GM19452 (cell line): Measurements from ENCODE around the gene TAOK1.
A peak's percentile ranks its signal among the peaks of the same experiment; 100 is the strongest.

Experiments
- ATAC-seq: cut with Tn5 transposase; IDR thresholded peaks from one replicate; pipeline ENCODE4 v1.9.1; 2021; ENCODE audit not compliant: unreplicated experiment

TAOK1 gene

DNA sequence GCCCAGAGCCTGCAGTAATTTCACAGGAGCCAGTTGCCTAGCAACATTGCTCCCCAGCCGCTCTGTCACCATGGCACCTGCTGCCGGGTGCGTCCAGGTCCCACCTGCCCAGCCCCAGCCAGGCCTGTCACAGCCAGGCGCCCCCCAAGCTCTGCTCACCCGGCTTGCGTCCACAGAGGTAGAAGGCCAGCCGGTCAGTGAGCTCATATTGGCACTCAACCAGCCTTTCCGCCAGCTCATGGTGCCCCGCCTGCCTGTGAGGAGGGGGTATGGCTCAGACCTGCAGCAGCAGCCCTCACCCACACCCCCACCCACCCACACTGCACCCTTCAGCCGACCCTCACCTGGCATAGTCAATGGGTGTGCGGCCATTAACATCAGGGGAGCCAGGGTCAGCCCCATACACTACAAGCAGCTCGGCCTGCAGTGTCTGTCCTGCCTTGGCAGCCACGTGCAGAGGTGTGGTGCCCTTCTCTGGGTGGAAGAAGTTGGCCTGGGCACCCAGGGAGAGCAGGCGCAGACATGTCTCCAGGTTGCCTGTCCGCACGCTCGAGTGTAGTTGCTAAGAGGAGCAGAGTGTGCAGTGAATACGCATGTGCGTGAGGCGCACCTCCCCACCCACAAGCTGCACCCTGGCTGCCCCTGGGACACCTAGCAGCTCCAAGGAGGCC is 191.6 kb downstream of the TAOK1 start:
- no peak for ATAC-seq

DNA sequence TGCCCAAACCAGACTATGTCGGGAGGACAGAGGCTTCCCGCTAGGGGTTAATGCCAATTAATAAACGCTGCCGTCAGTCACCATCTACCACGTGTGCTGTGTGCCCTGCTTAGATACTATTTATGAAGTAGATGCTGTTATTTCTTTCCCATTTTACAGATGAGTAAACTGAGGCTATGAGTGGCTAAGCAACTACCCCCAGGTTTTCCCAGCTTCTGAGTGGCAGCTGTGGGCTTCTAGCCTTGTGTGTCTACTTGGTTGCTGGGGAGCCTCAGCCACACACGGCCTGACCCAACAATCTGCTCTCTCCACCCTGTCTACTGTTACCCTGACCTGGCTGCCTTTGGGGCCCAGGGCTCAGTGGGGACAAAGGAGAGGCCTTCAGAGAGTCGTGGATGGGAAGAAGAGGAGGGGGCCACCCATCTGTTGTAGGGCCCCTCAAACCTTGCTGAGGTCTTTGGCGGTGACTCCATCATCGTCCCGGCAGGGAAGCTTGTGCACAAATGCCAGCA is 192.1 kb downstream of the TAOK1 start:
- ATAC-seq, result no peak

DNA sequence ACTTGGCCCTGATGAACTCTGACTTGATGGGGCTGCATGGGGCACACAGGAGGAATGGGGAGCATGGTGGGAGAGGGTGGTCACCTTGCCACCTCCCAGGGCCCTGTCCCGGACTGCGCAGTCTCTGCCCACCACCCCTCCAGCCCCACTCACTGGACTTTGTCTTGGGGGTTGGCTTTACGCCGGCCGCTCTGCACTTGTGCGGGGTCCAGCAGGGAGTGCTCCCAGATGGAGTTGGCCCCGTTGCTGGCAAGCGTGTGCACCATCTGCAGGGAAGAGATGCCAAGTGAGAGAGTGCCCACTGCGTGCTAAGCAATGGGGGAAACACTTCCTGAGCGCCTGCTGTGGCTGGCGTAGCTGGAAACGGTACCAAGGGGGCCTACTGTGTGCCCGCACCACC is 192.6 kb downstream of the TAOK1 start:
- no peak for ATAC-seq

DNA sequence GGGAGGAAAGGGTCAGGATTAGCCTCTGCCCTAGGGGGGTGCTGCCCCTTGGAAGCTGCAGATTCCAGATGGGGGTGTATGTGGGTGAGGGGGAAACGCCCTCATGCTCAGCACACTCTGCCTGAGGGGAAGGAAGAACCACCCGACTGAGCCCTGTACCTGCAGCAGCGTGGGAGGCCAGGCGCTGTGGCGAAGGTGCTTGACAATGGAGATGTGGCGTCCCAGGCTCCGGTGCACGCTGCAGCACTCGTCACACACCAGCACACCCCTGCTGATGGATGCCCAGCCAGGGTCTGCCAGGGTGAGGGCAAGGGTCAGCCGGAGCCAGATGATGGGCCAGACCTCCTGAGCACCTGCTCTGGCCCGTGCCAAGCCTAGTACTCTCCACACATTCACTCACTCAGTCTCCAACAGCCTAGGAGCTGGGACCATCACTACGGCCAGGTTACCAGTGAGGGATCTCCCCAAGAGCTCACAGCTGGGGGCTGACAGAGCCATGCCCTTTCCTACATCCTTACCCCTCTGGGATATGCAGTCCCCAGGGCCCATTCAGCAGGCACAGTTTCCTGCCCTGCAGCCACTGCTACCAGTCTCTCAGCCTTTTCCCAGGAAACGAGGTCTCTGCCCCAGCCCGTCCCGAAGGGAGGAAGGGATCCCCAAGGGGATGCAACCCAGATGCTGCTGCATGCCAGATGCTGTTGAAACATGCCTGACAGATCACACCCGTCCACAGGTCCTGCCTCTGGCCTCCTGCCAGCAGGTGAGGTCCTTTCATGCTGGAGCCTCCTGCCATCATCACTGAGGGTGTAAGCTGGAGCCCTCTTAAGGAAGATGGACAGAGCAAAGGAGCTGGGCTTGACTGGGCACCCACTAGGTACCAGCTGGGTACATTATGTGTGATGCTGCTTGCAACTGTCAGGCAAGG is 193.4 kb downstream of the TAOK1 start:
- no peak for ATAC-seq

DNA sequence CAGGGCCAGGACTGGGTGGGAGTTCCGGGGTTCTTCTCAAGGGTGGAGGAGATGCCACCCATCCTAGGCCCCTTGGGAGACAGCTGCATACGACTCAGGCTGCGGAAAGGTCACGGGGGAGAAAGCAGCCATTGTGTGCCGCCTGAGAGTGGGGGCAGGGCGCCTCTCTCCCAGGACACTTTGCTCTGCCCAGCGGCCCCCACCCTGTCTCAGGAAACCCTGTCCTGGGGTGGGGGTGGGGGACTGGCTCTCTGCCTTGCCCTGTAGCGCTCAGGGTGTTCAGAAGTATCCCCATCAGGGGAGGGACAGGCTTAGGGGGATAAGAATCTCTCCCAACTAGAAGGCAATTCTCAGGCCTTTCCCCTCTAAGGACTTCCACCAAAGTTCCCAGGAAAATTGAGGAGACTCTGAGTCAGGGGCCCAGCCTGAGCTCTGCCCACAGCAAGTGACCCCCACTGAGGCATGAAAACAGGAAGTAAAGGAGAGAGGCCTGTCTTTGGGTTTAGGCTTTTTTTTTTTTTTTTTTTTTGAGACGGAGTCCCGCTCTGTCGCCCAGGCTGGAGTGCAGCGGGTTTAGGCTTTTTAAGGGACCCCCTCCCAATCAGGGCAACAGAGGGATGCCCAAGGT is 194.4 kb downstream of the TAOK1 start:
- no peak for ATAC-seq

DNA sequence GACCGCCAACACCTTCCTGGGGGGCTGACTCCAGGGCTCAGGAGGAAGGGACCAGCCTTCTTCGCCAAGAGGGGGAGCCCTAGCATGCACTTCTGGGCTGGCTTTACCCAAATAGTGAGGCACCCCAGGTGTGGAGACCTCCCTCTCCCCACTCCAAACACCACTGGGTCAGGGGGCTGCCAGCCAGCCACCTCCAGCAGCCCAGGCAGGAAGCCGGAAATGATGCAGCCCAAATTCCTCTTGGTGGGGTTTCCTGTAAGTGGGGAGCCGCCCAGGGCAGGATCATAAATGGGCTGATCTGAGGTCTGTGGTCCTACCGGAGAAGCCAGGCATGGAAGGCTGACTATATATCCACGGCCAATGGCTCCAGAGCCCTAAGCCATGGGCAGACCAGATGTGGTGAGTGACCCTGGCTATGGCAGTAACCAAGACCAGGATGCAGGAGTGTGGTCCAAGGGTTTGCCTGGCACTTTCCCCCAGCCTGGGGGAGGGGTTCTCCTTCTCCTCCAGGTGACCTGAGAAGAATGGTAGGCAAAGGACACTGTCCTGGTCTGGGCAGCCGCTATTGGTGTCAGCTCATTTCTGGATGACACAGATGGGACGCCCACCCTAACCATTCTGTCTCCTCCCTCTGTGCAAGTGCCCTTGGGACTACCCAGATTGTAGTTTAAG is 195.1 kb downstream of the TAOK1 start:
- ATAC-seq, result no peak

DNA sequence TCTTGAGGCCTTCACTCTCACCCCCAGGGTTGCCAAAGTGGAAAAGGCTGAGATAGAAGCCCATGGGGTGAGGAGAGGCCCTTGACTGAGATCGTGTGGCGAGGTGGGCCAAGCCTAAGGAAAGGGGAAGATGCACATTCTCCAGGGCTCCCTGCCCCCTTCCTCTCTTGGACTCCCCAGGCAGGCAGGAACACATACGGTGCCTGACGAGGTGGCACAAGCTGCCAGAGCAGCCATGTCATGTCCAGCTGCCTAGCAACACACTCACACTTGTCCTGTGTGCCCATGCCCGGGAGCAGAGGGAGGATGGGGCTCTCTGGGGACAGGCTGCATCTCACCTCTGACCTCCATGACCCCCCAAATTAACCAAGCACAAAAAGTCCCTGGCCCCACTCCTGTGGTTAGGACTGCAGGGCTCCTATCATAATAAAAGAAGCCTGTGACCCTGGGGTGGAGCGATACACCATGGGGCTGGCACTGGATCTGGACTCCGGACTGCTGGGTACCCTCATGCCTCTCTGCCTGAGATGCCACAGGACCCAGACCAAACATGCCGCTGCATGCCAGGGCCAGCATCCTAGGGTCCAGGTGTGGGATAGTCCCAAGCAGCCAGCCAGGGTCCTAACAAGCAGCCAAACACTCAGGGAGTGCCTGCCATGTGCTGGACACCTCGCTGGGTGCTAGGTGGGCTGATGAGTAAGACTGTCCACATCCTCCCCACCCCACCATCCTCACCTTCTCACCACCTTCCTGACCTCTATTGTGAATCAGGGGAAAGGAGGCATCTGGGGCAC is 196.7 kb downstream of the TAOK1 start:
- ATAC-seq, result no peak

DNA sequence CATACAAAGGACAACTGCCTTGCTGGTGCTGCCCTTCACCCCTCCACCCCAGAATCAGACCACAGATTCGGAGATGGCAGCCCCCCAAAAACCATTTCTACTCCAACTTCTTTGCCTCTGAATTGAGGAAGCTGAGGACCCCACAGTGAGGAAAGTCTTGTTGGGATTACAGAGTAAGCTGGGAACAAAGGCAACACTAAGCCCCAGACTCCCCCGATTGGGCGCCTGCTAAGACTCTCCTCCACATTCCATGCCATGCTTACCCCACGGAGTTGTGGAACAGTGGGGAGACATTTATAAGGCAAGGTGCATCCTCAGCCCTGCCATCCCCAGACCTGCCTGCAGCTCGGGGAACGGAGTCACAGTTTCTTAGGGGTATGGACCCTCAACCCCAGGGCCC is 197.4 kb downstream of the TAOK1 start:
- ATAC-seq, result no peak

DNA sequence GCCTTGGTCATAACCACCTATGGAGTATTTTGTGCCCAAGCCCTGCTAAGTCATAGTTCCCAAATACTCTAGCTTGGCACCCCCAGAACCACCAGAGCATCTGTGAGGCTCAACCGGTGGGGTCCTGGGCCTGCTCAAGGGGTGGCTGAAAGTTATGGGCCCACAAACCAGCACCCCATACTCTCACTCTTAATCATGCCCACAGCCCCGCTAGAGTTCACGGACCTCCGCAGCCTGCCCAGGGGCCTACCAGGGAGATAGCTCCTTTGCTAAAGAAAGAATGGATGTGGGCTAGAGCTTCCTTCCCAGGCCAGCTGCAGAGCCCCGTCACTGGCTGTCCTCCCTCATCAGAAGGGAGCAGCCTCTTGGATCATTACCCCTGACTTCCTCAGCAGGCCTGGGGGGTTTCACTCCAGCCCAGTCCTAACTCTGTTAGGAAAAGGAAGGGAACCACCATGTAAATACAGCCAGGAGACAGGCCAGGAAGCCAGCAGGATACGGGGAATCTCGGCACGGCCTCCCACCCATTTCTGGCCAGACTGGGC is 197.9 kb downstream of the TAOK1 start:
- no peak for ATAC-seq

DNA sequence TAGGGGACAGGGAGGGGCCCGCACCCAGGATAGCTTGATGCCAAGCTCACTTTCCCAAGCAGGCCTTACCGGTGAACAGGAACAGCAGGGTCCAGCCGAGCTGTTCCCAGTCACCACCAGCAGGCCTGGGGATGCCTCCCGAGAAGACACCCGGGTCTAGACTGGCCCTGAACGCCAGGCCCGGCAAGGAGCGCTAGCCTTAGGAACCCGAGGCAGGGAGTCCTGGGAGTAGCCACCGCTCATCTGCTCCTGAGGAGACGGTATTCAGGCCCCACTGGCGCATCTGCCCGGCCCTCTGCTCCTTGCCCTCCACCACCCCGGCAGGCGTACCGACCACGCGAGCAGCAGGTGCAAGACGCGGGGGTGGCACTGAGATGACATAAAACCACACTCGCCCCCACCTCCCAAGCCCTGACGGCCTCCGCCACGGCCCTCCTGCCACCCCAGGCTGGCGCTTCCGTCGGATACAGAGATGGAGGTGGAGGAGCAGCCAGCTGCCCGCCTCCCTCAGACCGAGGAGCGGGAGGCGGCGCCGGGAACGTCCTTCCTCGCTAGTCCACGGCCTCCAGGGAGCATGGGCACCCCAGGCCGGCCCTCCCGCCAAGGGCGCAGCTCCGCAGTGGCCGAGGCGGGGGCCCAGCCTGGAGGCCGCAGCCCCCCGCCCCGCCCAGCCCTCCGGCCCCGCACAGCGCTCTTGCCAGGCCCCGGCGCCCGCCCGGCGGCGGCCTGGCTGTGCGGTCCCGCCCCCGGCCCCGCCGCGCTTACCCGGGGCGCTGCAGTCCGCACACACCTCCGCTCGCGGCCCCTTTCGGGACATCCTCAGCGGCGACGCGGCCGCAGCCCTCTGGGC is 198.6 kb downstream of the TAOK1 start:
- peak; percentile 12 for ATAC-seq

DNA sequence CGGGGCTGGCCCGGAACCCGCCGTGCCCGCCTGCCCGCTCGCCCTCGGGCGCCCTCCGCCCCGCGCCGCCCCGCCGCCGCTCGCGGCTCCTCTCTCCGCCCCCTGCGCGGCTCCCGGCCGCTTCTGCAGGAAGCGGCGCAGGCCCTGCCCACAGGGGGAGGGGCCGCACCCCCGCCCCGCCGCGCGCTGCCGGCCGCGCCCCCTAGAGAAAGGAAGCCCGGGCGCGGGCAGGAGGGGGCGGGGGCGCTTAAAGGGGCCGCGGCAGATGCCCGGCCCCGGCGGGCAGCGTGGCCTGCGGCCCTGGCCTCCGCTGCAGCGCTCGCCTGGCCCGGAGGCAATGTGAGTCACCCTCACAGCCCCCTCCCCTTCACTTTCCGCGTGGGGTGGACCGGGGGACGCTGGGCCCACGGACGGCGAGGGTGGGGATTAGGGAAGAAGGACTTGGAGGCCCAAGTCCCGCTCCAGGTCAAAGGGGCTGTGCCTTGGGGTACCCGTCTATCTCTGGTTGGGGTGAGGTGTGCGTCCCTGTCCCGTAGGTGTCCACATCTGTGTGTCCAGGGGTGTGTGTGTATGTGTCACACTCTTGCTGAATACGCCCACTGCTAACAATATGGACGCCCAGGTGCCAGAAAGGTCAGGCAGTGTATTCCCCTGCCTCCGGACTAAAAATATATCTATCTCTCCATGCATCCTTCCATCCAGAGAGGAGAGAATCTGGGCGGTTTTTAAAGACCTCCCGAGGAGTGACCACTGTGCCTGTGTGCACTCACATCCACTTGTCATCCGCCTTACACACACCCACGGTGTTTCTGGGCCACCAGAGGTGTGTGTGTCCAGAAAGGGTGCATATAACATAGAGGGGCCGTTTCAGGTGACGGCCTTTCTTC is 199.6 kb downstream of the TAOK1 start, which contains the start of gene GIT1:
Gene GIT1, minus strand, starts transcription at position 125 of the 887 bp plus-strand sequence. CDS start 270 bp downstream, outside the sequence.
- ATAC-seq, result peak; percentile 47

DNA sequence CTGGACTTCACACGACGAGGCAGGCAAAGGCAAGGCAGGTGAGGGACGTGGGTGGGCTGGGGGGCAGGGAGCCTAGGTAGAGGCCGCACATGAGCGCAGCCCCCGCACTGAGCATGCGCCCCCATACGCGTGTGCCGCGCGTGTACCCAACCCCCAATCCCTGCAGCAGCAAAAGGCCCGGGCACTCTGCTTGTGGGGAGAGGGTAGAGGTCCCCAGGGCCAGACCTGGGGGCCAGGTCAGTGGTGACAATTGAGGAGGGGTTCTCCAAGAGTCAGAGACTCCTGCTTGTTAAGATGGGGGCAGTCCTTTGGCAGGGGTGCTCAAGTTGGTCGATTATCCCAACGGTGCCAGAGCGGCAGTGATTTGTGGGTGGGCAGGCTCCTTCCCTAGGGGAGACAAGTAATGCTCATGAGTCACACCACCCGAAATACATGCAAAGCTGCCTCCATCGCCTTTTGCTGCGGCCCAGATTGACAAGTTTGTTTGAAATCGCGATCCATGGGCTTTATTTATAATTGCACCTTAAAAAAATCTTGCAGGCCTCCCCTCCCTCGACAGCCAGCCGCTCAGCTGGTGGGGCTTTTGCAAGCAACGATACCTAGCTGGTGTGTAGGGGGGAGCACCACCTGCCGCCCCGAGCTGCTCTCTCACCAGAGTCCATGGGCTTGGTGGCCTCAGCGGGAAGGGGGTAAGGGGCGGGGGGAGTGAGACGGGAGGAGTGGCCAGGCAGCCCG is 200.4 kb downstream of the TAOK1 start:
- ATAC-seq, result no peak

DNA sequence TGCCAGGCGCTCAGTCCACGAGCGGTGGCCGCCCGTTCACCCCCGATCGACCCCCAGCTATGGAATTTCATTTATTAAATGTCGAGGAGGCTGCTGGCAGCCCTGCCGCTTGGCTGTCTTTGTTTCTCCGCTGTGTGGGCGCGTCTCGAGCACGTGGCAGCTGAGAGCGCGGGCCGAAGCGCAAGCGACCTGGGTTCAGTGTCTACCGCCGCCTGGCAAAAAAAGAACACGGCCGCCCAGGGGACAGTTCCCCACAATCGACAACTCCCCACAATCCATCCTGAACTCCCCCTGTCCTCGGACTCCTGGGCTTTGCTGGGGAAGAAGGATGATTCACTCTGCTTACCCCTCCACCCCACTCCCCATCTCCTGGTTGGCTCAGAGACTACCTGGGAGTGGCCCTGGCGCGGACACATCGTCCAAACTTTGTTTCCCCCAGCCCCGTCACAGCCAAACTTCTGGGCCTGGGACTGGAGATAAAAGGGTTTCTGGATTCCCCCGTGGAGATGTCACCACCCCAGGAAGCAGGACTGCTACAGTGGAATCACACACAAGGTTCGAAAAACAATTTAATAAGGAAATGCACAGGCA is 201.1 kb downstream of the TAOK1 start:
- no peak for ATAC-seq

DNA sequence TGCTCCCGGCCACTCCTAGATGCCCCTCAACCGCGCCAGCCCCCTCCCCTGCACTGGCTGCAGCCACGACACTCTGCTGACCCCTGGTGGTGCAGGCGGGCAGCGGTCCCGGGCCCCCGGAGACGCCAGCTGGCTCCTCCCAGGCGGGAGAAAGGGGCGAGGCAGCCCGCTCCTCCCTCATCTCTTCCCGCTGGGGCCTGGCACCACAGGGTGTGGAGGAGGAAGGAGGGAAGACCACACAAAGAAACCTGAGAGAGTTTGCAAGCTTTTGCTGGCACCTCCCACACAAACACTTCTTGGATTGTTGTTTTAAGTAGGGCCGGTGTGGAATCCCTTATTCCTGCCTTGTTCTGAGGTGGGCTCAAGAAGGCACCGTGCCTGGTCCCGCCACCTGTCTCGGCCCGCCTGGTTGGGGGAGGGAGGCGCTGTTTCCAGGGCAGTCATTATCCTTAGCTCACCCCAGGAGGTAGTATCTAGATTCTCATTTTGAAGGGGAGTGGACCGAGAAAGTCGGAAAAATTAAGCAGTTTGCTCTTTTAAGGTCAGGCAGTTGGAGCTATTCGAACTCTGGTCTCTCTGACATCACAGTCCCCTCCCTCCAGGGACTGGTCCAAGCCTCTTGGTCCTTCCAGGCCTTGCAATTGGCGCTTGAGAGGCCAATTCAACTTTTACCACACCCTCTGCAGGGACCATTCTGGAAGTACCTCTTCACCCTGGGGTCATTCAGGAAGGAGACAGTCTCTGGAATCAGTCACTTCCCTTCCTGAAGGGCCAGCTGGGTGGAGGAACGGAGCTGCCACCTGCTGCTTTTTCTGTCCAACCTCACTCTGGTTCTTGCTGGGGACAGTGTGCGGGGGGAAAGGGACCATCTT is 201.8 kb downstream of the TAOK1 start:
- no peak for ATAC-seq

DNA sequence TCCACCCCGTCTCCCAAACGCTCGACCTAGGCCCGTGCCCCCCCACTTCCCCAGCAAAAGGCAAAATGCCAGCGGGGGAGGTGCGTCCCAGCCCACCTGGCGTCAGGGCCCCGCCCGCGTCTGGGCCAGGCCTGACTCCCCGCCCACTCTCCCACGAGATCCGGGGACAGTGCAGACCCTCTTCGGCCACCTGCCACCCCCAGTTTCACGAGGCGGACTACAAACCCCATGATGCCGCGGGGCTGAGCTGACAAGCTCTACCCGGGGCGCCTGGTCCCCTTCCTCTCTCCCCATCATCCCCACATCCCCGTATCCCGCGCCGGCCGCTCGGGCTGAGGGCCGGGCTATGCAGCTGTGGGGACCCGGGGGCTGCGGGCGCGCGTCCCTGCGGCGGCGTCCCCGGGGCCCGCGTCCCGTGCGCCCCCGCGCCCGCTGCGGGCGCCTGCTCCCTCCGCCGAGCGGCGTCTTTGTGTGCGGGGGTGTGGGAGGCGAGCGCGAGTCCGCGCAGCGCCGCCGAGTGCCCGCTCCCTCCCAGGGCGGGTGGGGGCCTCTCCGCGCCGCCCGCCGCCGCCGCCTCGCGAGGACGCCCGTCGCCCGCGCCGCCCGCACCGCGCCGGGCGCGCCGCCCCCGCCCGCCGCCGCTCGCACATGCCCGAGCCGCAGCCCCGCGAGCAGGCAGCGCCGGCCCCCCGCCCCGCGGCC is 202.8 kb downstream of the TAOK1 start, which contains the start of gene ANKRD13B:
Gene ANKRD13B, plus strand, starts transcription at position 283 of the 702 bp plus-strand sequence. CDS start 490 bp downstream, outside the sequence.
- ATAC-seq, result no peak
